Mesenchymal stem cell (in vitro differentiated cells and primary cell): ENCODE measurements around the gene MMP7.

Experiments used
- DNase-seq: peaks from one replicate; pipeline ENCODE4 v3.0.0-alpha.2; 2013
- H2AFZ ChIP-seq: one replicate; pipeline ENCODE4 v1.6.1; 2013; ENCODE audit warnings: low read depth, mild to moderate bottlenecking, control low read depth, inconsistent platforms, low read length, moderate library complexity
- H2AK5ac ChIP-seq: 2 replicates; pipeline ENCODE4 v1.6.1; 2013; ENCODE audit warnings: low read length, moderate library complexity, mild to moderate bottlenecking, inconsistent platforms; ENCODE audit not compliant: severe bottlenecking
- H2BK120ac ChIP-seq: one replicate; pipeline ENCODE4 v1.6.1; 2013; ENCODE audit warnings: low read depth, mild to moderate bottlenecking, inconsistent platforms, low read length, moderate library complexity
- H2BK12ac ChIP-seq, 2 experiments: one replicate each; pipeline ENCODE4 v1.6.1; 2013; ENCODE audit warnings: inconsistent platforms in 2 of 2, low read length in 2 of 2, mild to moderate bottlenecking in 2 of 2, moderate library complexity in 2 of 2, control low read depth in 1 of 2
- H2BK15ac ChIP-seq: one replicate; pipeline ENCODE4 v1.6.1; 2013; ENCODE audit warnings: mild to moderate bottlenecking, low read depth, inconsistent platforms; ENCODE audit not compliant: poor library complexity, severe bottlenecking
- H2BK5ac ChIP-seq: 2 replicates; pipeline ENCODE4 v1.6.1; 2013; ENCODE audit warnings: low read depth, mild to moderate bottlenecking, low read length, control low read depth, inconsistent platforms; ENCODE audit not compliant: poor library complexity, severe bottlenecking
- H3K14ac ChIP-seq, 2 experiments: one replicate each; pipeline ENCODE4 v1.6.1; 2013; ENCODE audit warnings: inconsistent platforms in 2 of 2, low read length in 2 of 2, control low read depth in 1 of 2, mild to moderate bottlenecking in 1 of 2, moderate library complexity in 1 of 2
- H3K18ac ChIP-seq, 2 experiments: one replicate each; pipeline ENCODE4 v1.6.1; 2013; ENCODE audit warnings: inconsistent platforms in 2 of 2, low read length in 2 of 2, control low read depth in 1 of 2, low read depth in 1 of 2, mild to moderate bottlenecking in 1 of 2
- H3K23ac ChIP-seq, 2 experiments: one replicate each; pipeline ENCODE4 v1.6.1; 2013; ENCODE audit warnings: inconsistent platforms in 2 of 2, low read length in 2 of 2, mild to moderate bottlenecking in 2 of 2, moderate library complexity in 2 of 2, control low read depth in 1 of 2
- H3K27ac ChIP-seq: 2 replicates; pipeline ENCODE4 v1.5.1; 2013; ENCODE audit warnings: mild to moderate bottlenecking, moderate library complexity, low read length, control low read depth, inconsistent platforms; ENCODE audit not compliant: poor library complexity, severe bottlenecking
- H3K27me3 ChIP-seq, 2 experiments: 2 replicates each; pipeline versions ENCODE4 v1.6.1 to v1.7.0; 2013; ENCODE audit warnings: low read length in 2 of 2, mild to moderate bottlenecking in 2 of 2, moderate library complexity in 2 of 2, control low read depth in 1 of 2, inconsistent platforms in 1 of 2; ENCODE audit not compliant: control insufficient read depth in 1 of 2, insufficient read depth in 1 of 2
- H3K36me3 ChIP-seq, 2 experiments: 2 replicates each; pipeline versions ENCODE4 v1.6.1 to v1.7.0; 2013; ENCODE audit warnings: low read length in 2 of 2, control low read depth in 1 of 2, inconsistent platforms in 1 of 2, low read depth in 1 of 2, mild to moderate bottlenecking in 1 of 2; ENCODE audit not compliant: insufficient read depth in 2 of 2, control insufficient read depth in 1 of 2
- H3K4ac ChIP-seq, 2 experiments: one replicate each; pipeline ENCODE4 v1.6.1; 2013; ENCODE audit warnings: inconsistent platforms in 2 of 2, low read length in 2 of 2, mild to moderate bottlenecking in 2 of 2, moderate library complexity in 2 of 2, control low read depth in 1 of 2, low read depth in 1 of 2
- H3K4me1 ChIP-seq: 2 replicates; pipeline ENCODE4 v1.6.1; 2013; ENCODE audit warnings: low read depth, low read length, control low read depth; ENCODE audit not compliant: control insufficient read depth, insufficient read depth
- H3K4me2 ChIP-seq: 2 replicates; pipeline ENCODE4 v1.6.1; 2013; ENCODE audit warnings: low read length, mild to moderate bottlenecking, inconsistent platforms; ENCODE audit not compliant: poor library complexity, severe bottlenecking
- H3K4me3 ChIP-seq, 2 experiments: 2 replicates each; pipeline versions ENCODE4 v1.5.1 to v1.7.0; 2013; ENCODE audit warnings: low read length in 2 of 2, mild to moderate bottlenecking in 2 of 2, control low read depth in 1 of 2, low read depth in 1 of 2; ENCODE audit not compliant: insufficient read depth in 1 of 2
- H3K79me1 ChIP-seq: replicated peaks from 2 replicates; pipeline ENCODE4 v1.6.1; 2013; ENCODE audit warnings: mild to moderate bottlenecking, control low read depth, low read length, inconsistent platforms; ENCODE audit not compliant: poor library complexity, severe bottlenecking
- H3K9ac ChIP-seq: 2 replicates; pipeline ENCODE4 v1.7.0; 2013; ENCODE audit warnings: mild to moderate bottlenecking, low read length, moderate library complexity
- H3K9me3 ChIP-seq: 2 replicates; pipeline ENCODE4 v1.7.0; 2013; ENCODE audit warnings: mild to moderate bottlenecking, low read length; ENCODE audit not compliant: control insufficient read depth
- H4K8ac ChIP-seq: one replicate; pipeline ENCODE4 v1.6.1; 2013; ENCODE audit warnings: inconsistent platforms, mild to moderate bottlenecking, low read length, moderate library complexity
- H4K91ac ChIP-seq: one replicate; pipeline ENCODE4 v1.6.1; 2013; ENCODE audit warnings: mild to moderate bottlenecking, low read length, inconsistent platforms
- WGBS: methylation state at CpG from one replicate; pipeline ENCODE4 v1.1.7; 2013; ENCODE audit warnings: mixed read lengths; 5-methylcytosine and 5-hydroxymethylcytosine counted together

Gene MMP7

DNA sequence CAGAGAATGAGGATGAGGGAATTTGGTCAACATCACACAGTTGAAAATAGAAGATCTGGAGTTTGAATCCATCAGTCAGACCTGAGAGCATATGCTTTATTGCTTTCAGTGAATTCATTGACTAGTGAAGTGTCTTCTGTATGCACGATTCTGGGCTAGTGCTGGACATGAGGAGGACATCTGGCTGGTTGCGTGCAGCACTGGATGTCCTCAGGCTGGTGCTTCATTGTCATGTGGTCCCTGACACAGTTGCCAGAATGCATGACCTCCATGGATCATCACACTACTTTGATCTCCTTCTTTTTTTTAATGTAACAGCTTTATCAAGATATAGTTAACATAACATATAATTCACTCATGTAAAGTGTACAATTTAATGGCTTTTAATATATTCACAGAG lies 44.5 kb upstream of the MMP7 start:
- Histone ChIP-seq H3K79me1 (no peaks in the 10 kb centered on the region), H3K14ac (no peak overlapping the region), H2AK5ac (no peak overlapping the region), H2BK15ac (no peak overlapping the region), H3K4ac (no peak overlapping the region), H2BK12ac (no peak overlapping the region), H4K91ac (no peak overlapping the region), H3K27me3 (no peaks in the 10 kb centered on the region), H3K18ac (peak overlapping the region in 1 of 2 experiments; percentile 41), H2AFZ (no peak overlapping the region), H3K36me3 (no peaks in the 10 kb centered on the region), H3K4me1 (no peaks in the 10 kb centered on the region), H2BK5ac (no peak overlapping the region), H3K4me2 (no peak overlapping the region), H2BK120ac (no peak overlapping the region), H4K8ac (no peak overlapping the region), H3K9ac (no peak overlapping the region), H3K23ac (no peak overlapping the region), H3K4me3 (no peak overlapping the region), H3K27ac (no peak overlapping the region), H3K9me3 (no peaks in the 10 kb centered on the region)
- 83% methylated on average over 2 of the region's 2 CpGs for WGBS
- DNase-seq: no peak

DNA sequence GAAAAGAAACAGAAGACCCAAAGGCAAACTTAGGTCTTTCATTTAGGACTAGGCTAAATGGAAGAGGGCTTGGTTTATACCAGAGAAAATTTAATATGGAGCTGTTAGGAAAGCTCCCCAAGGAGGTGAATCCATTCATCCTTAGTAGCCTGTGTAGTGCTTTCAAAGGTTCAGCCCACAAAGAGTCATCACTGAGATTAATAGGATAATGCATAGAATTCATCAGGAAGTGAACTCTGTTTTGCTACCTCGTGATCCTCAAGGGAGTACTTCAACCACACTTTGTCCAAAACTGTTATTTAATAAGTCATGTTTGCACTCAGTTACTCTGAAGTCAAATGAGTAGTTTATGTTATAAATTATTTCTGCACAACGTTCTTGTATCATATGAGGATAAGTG lies 43.3 kb upstream of the MMP7 start:
- no peak overlapping the region for H3K23ac ChIP-seq
- WGBS: no CpG with 5 or more reads among the region's 2 CpGs
- H3K4ac ChIP-seq: no peak overlapping the region
- H4K91ac ChIP-seq: no peak overlapping the region
- no peak overlapping the region for H2BK15ac ChIP-seq
- no peak overlapping the region for H3K4me3 ChIP-seq
- no peak overlapping the region for H2BK12ac ChIP-seq
- no peak overlapping the region for H3K14ac ChIP-seq
- H2AK5ac ChIP-seq: no peak overlapping the region
- H2BK120ac ChIP-seq: no peak overlapping the region
- H3K18ac ChIP-seq: no peak overlapping the region
- H3K27me3 ChIP-seq: no peaks in the 10 kb centered on the region
- H2BK5ac ChIP-seq: no peak overlapping the region
- no peaks in the 10 kb centered on the region for H3K36me3 ChIP-seq
- H2AFZ ChIP-seq: no peak overlapping the region
- H3K9ac ChIP-seq: no peak overlapping the region
- H3K4me1 ChIP-seq: no peaks in the 10 kb centered on the region
- DNase-seq: peak; percentile 66
- no peaks in the 10 kb centered on the region for H3K79me1 ChIP-seq
- H3K9me3 ChIP-seq: no peaks in the 10 kb centered on the region
- no peak overlapping the region for H4K8ac ChIP-seq
- no peak overlapping the region for H3K27ac ChIP-seq
- H3K4me2 ChIP-seq: no peak overlapping the region

DNA sequence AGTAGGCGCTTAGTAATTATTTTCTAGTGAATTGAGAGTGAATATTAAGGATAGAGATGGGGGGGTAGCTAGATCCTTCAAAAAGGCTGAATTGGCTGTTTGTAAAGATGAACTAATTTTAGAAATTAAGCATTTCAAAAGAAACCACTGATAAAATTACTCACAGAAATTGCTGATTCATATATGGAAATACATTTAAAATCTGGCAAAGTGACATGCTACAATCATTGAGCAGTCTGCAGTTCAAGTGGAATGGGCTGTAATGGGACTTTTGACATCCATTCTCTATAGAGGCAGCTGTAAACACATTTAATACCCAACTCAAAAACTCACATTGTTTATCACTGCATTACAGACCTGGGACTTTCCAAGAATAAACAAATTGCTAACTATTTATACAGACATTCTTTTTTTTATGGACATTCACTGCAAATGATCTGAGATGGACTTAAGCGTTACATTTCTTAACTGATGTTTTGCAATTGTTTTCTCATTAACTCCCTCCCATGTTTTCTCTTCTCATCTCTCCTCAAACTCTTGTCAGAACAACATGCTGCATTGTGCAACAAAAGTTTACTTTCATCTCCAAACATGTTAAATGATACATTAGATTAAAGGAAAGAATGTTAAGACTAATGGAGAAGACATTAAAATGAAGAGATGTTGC lies 42.1 kb upstream of the MMP7 start:
- H3K27ac ChIP-seq: no peak overlapping the region
- no peak overlapping the region for H3K4me3 ChIP-seq
- H3K9ac ChIP-seq: no peak overlapping the region
- H3K4me2 ChIP-seq: no peak overlapping the region
- no peak overlapping the region for H3K4ac ChIP-seq
- no peak overlapping the region for H3K23ac ChIP-seq
- no peak overlapping the region for H3K18ac ChIP-seq
- no peak overlapping the region for H2BK5ac ChIP-seq
- H4K91ac ChIP-seq: no peak overlapping the region
- H3K27me3 ChIP-seq: no peaks in the 10 kb centered on the region
- H2BK15ac ChIP-seq: no peak overlapping the region
- no peak overlapping the region for H4K8ac ChIP-seq
- 93% methylated on average over 2 of the region's 2 CpGs for WGBS
- DNase-seq: peak; percentile 69
- no peak overlapping the region for H2BK12ac ChIP-seq
- H2BK120ac ChIP-seq: no peak overlapping the region
- H2AFZ ChIP-seq: no peak overlapping the region
- no peak overlapping the region for H3K14ac ChIP-seq
- H3K4me1 ChIP-seq: no peaks in the 10 kb centered on the region
- no peaks in the 10 kb centered on the region for H3K36me3 ChIP-seq
- no peaks in the 10 kb centered on the region for H3K79me1 ChIP-seq
- no peak overlapping the region for H2AK5ac ChIP-seq
- no peaks in the 10 kb centered on the region for H3K9me3 ChIP-seq

DNA sequence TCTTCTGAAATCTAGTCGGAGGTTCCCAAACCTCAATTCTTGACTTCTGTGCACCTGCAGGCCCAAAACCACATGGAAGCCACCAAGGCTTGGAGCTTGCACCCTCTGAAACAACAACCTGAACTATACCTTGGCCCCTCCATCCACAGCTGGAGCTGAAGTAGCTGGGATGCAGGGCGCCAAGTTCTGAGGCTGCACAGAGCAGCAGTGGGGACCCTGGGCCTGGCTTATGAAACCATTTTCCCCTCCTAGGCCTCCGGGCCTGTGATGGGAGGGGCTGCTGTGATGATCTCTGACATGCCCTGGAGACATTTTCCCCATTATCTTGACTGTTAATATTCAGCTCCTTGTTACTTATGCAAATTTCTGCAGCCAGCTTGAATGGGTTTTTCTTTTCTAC lies 38.3 kb upstream of the MMP7 start:
- H3K18ac ChIP-seq: no peak overlapping the region
- DNase-seq: no peak
- H3K79me1 ChIP-seq: no peaks in the 10 kb centered on the region
- no peak overlapping the region for H3K4me3 ChIP-seq
- no peak overlapping the region for H4K8ac ChIP-seq
- H3K4ac ChIP-seq: no peak overlapping the region
- H2AK5ac ChIP-seq: no peak overlapping the region
- no peak overlapping the region for H3K27ac ChIP-seq
- WGBS: 80% methylated on average over 3 of the region's 3 CpGs
- no peak overlapping the region for H3K23ac ChIP-seq
- H2BK120ac ChIP-seq: no peak overlapping the region
- no peak overlapping the region for H2BK15ac ChIP-seq
- H2AFZ ChIP-seq: no peak overlapping the region
- no peak overlapping the region for H4K91ac ChIP-seq
- no peak overlapping the region for H3K4me2 ChIP-seq
- H3K27me3 ChIP-seq: no peaks in the 10 kb centered on the region
- no peak overlapping the region for H3K9ac ChIP-seq
- no peaks in the 10 kb centered on the region for H3K4me1 ChIP-seq
- H3K14ac ChIP-seq: no peak overlapping the region
- no peak overlapping the region for H2BK5ac ChIP-seq
- H2BK12ac ChIP-seq: no peak overlapping the region
- H3K36me3 ChIP-seq: no peaks in the 10 kb centered on the region
- H3K9me3 ChIP-seq: peaks cover 5% of the 10 kb centered on the region
